A549 (cell line): ENCODE data around the gene ZNF367. TPM values are rescaled to one million over a fixed set of nuclear protein-coding genes. Genes with fewer than 3 reads are reported as not detected.

Experiments used
- ATAC-seq, 2 experiments: fragments of 200-7000 bp in 1 of 2; fragments of >200 bp in 1 of 2; cut with Nextera tagmentation in 1 of 2; cut with Tn5 transposase in 1 of 2; 3 replicates each; pipeline versions ENCODE4 v1.8.0 to v1.9.1; 2018 to 2020; ENCODE audit warnings: mild to moderate bottlenecking in 1 of 2, moderate library complexity in 1 of 2
- CTCF ChIA-PET: fragments of 300-600 bp; sonication (Branson Sonifier 250); formaldehyde crosslinking; extraction: SDS; loops from one replicate; lab custom pipeline; 2021; ENCODE audit warnings: antibody characterized with exemption, inconsistent platforms; lab: Yijun Ruan, JAX
- POLR2A ChIA-PET: fragments of 350-600 bp; formaldehyde crosslinking; extraction: SDS; loops from one replicate; lab custom pipeline; 2021; ENCODE audit warnings: antibody characterized with exemption, inconsistent platforms; lab: Yijun Ruan, JAX
- DNase-seq, 2 experiments: peaks; one replicate each; pipeline versions ENCODE4 v3.0.0 to v3.0.0-alpha.2; 2011 to 2016; ENCODE audit warnings: low read depth in 1 of 2, low spot score in 1 of 2
- FAIRE-seq: peaks from 2 replicates; lab custom pipeline; 2011; peaks lifted over from hg19 to GRCh38; lab: Jason Lieb, UNC
- H3K27ac ChIP-seq, 2 experiments: fragments of >200 bp; sonication (Bioruptor Twin); formaldehyde crosslinking; 3 replicates each; pipeline ENCODE4 v1.5.1; 2016 to 2017
- H3K4me1 ChIP-seq: fragments of >200 bp; sonication (Bioruptor Twin); formaldehyde crosslinking; 3 replicates; pipeline ENCODE4 v1.6.1; 2016
- H3K4me2 ChIP-seq: fragments of >200 bp; sonication (Bioruptor Twin); formaldehyde crosslinking; 3 replicates; pipeline ENCODE4 v1.6.1; 2016
- H3K4me3 ChIP-seq: fragments of >200 bp; sonication (Bioruptor Twin); formaldehyde crosslinking; 3 replicates; pipeline ENCODE4 v1.5.1; 2016
- H3K9me3 ChIP-seq: fragments of >200 bp; sonication (Bioruptor Twin); formaldehyde crosslinking; 3 replicates; pipeline ENCODE4 v1.6.1; 2016
- BHLHE40 ChIP-seq: IDR thresholded peaks from 2 replicates; pipeline ENCODE4 v1.6.1; 2012; ENCODE audit warnings: low read depth, low read length, inconsistent platforms
- CEBPB ChIP-seq, 2 experiments: fragments of >200 bp in 1 of 2; sonication (Bioruptor Twin) in 1 of 2; formaldehyde crosslinking in 1 of 2; IDR thresholded peaks; 2 replicates each; pipeline ENCODE4 v1.6.1; 2012 to 2016
- CTCF ChIP-seq: fragments of >200 bp; sonication (Bioruptor Twin); formaldehyde crosslinking; IDR thresholded peaks from 3 replicates; pipeline ENCODE4 v1.5.1; 2016
- ELK1 ChIP-seq: fragments of 150-350 bp; IDR thresholded peaks from 2 replicates; pipeline ENCODE4 v1.6.1; 2014; ENCODE audit warnings: low read depth, mild to moderate bottlenecking, low read length
- GATA3 ChIP-seq: IDR thresholded peaks from 2 replicates; pipeline ENCODE4 v1.6.1; 2012; ENCODE audit warnings: borderline replicate concordance
- HES2 ChIP-seq: fragments of >200 bp; sonication (Bioruptor Twin); formaldehyde crosslinking; IDR thresholded peaks from 2 replicates; pipeline ENCODE4 v1.6.1; 2016
- KDM1A ChIP-seq: fragments of 200-600 bp; sonication (generic); IDR thresholded peaks from 2 replicates; pipeline ENCODE4 v1.6.1; 2016; ENCODE audit warnings: low read depth, mild to moderate bottlenecking
- KDM5A ChIP-seq: fragments of 200-600 bp; sonication (generic); IDR thresholded peaks from 2 replicates; pipeline ENCODE4 v1.6.1; 2016; ENCODE audit warnings: antibody characterized with exemption, mild to moderate bottlenecking
- MAFK ChIP-seq: fragments of 450-650 bp; IDR thresholded peaks from 2 replicates; pipeline ENCODE4 v1.6.1; 2014; ENCODE audit not compliant: partially characterized antibody
- PBX3 ChIP-seq: IDR thresholded peaks from 2 replicates; pipeline ENCODE4 v1.6.1; 2012
- POLR2AphosphoS2 ChIP-seq: conservative IDR thresholded peaks from 2 replicates; pipeline ENCODE4 v1.6.1; 2012; ENCODE audit warnings: low read length, improper control_type of control experiment, inconsistent platforms
- RARB ChIP-seq: fragments of 250-450 bp; sonication (Bioruptor Pico); IDR thresholded peaks from 2 replicates; pipeline ENCODE4 v1.8.0; 2021; ENCODE audit warnings: mild to moderate bottlenecking, moderate library complexity
- REST ChIP-seq: fragments of 200-600 bp; sonication (generic); IDR thresholded peaks from 2 replicates; pipeline ENCODE4 v1.6.1; 2016; ENCODE audit warnings: antibody characterized with exemption, mild to moderate bottlenecking, moderate library complexity
- RNF2 ChIP-seq: fragments of 200-600 bp; sonication (generic); IDR thresholded peaks from 2 replicates; pipeline ENCODE4 v1.6.1; 2016; ENCODE audit warnings: low read depth, mild to moderate bottlenecking, antibody characterized with exemption, moderate library complexity, borderline replicate concordance
- TFCP2L1 ChIP-seq: fragments of 250-450 bp; sonication (Bioruptor Pico); IDR thresholded peaks from 2 replicates; pipeline ENCODE4 v1.5.0; 2021; ENCODE audit warnings: mild to moderate bottlenecking
- USF2 ChIP-seq: fragments of 450-650 bp; IDR thresholded peaks from 2 replicates; pipeline ENCODE4 v1.6.1; 2014; ENCODE audit warnings: antibody characterized with exemption
- ZNF302 ChIP-seq: fragments of 250-450 bp; sonication (Bioruptor Pico); IDR thresholded peaks from 2 replicates; pipeline ENCODE4 v1.9.0; 2021; ENCODE audit warnings: inconsistent platforms, mild to moderate bottlenecking, moderate library complexity
- WGBS: methylation state at CpG from one replicate; pipeline ENCODE4 v1.1.6; 2017; ENCODE audit errors: missing lambda C conversion rate; 5-methylcytosine and 5-hydroxymethylcytosine counted together
- polyA plus RNA-seq, 4 experiments: library from polyadenylated mRNA; depleted of rRNA in 3 of 4; stranded (reverse); fragments of >200 nt; fragmentation: RNase III in 1 of 4; extraction: RNeasy Plus Mini Kit Qiagen cat#74134 plus additional on column Dnase treatment in 1 of 4; gene quantifications; 2 replicates in 3 of 4; 3 replicates in 1 of 4; pipeline ENCODE4 v1.2.3, GENCODE V29; 2011 to 2017

ZNF367 gene
- polyA plus RNA-seq, 2 of the 4 experiments (the other 2 are of a cell fraction), result 4.8 to 8.3 TPM

- no peak for TF ChIP-seq CTCF
- no peak for TF ChIP-seq KDM5A
- TF ChIP-seq HES2, result no peak
- TF ChIP-seq RNF2, result no peak
- no peak for TF ChIP-seq RARB
- TF ChIP-seq POLR2AphosphoS2, result no peak
- TF ChIP-seq TFCP2L1 (CRISPR knock-in tag), result no peak
- no peak for TF ChIP-seq MAFK
Observed at GRCh38 chr9:96458226-96458625, 40.1 kb upstream of the ZNF367 start (continued).

GRCh38 chr9:96457266-96457665 is 39.1 kb upstream of the ZNF367 start:
- no peak for ATAC-seq
- ChIA-PET CTCF (interaction anchor here (2.0 kb wide), 1 partner anchor 162 kb away, joined by 4 read pairs; the partner anchor contains the start of gene CDC14B), POLR2A (no interaction called here)

More at GRCh38 chr9:96457266-96457665, 39.1 kb upstream of the ZNF367 start:
- no peak for FAIRE-seq
- peaks cover 18% of the 10 kb centered on the region for H3K4me1 ChIP-seq
- no peak for TF ChIP-seq KDM1A
- TF ChIP-seq REST, result no peak
- TF ChIP-seq POLR2AphosphoS2, result no peak
- no peak for TF ChIP-seq CTCF
- TF ChIP-seq BHLHE40, result no peak
- TF ChIP-seq GATA3, result no peak
- TF ChIP-seq USF2, result no peak
- no peak for TF ChIP-seq ELK1
- TF ChIP-seq RARB, result no peak
- no peak for TF ChIP-seq ZNF302
- TF ChIP-seq PBX3, result no peak
- no peak for TF ChIP-seq CEBPB (IDR thresholded peaks at IDR 0.05)
- TF ChIP-seq, all 56 proteins: peak for 0
- H3K4me2 ChIP-seq, result no peak overlapping the region
- H3K9me3 ChIP-seq, result no peaks in the 10 kb centered on the region
- WGBS, result 94% methylated on average over 4 of the region's 4 CpGs
- DNase-seq, result no peak
- no peak overlapping the region for H3K4me3 ChIP-seq
- no peak overlapping the region for H3K27ac ChIP-seq
